ENCODE results near the gene PIM1. TPM values are rescaled to one million over a fixed set of nuclear protein-coding genes. Genes with fewer than 3 reads are reported as not detected.

Gene PIM1
- total RNA-seq, 1 experiment from 2014 or later, result 47.5 TPM

- Mint-ChIP-seq H3K36me3 (ENCODE audit: insufficient read depth in 1 of 3, low read depth in 3 of 3) (no peaks in the 10 kb centered on the region), H3K27ac (peak overlapping the region in 1 of 3 experiments; percentile 46; a peak in 1 of 7 replicates), H3K4me3 (no peak overlapping the region), H3K27me3 (ENCODE audit: low read depth) (no peaks in the 10 kb centered on the region), H3K4me1 (peaks cover 2% of the 10 kb centered on the region in 2 experiments; a peak in 2 of 4 replicates), H3K9me3 (peaks cover 0 to 2% of the 10 kb centered on the region in 2 experiments; a peak in 1 of 5 replicates)
- no peaks in the 10 kb centered on the region for H3K9me3 ChIP-seq (ENCODE audit: control insufficient read depth, low read depth, low read length)
- no peak overlapping the region for H2BK15ac ChIP-seq (ENCODE audit: low read depth, low read length)
- H2BK12ac ChIP-seq (ENCODE audit: insufficient read length, low read depth, low read length), result no peak overlapping the region
- no peak overlapping the region for H3K14ac ChIP-seq (ENCODE audit: insufficient read depth, low read length)
- H4K91ac ChIP-seq (ENCODE audit: insufficient read length, low read depth, low read length), result no peak overlapping the region
- peak; percentile 95 for TF ChIP-seq CTCF (conservative IDR thresholded peaks at IDR 0.05)
- no peak overlapping the region for H2AK5ac ChIP-seq (ENCODE audit: insufficient read length, low read length)
- H4K8ac ChIP-seq (replicated peaks; ENCODE audit: insufficient read length, low read depth, low read length), result no peak overlapping the region
- no peak overlapping the region for H3K4ac ChIP-seq (ENCODE audit: low read depth, low read length)
- no peak overlapping the region for H2BK20ac ChIP-seq (ENCODE audit: low read depth, low read length, poor library complexity, severe bottlenecking)
- H4K20me1 ChIP-seq (ENCODE audit: control insufficient read depth, insufficient read depth, insufficient read length), result no peaks in the 10 kb centered on the region
- no peak overlapping the region for H2BK120ac ChIP-seq (ENCODE audit: low read depth, low read length, poor library complexity, severe bottlenecking)
- H3K9ac ChIP-seq (ENCODE audit: extremely low read depth, insufficient read length, low read length), result no peak overlapping the region
- WGBS (ENCODE audit: extremely low coverage, insufficient read length, low lambda C conversion rate), result no CpG with 5 or more reads among the region's 7 CpGs
- H2AFZ ChIP-seq (ENCODE audit: low read length), result no peak overlapping the region
- no peaks in the 10 kb centered on the region for H3K79me2 ChIP-seq (ENCODE audit: insufficient read depth, low read length)
- H3K23ac ChIP-seq (ENCODE audit: insufficient read length, low read depth, low read length), result no peak overlapping the region
- H4K5ac ChIP-seq (ENCODE audit: insufficient read length, low read depth, low read length), result no peak overlapping the region
- no peaks in the 10 kb centered on the region for H3K23me2 ChIP-seq (ENCODE audit: insufficient read length, low read depth, low read length, poor library complexity, severe bottlenecking)
- no peaks in the 10 kb centered on the region for H3K4me1 ChIP-seq (ENCODE audit: insufficient read depth, low read length)
- peak; percentile 74 for DNase-seq
- H3T11ph ChIP-seq (ENCODE audit: low read length), result no peak overlapping the region
- no peaks in the 10 kb centered on the region for H3K27me3 ChIP-seq (ENCODE audit: insufficient read depth, low read length)
- no peak overlapping the region for H3K18ac ChIP-seq (ENCODE audit: insufficient read length, low read depth, low read length)
- H3K27ac ChIP-seq (ENCODE audit: insufficient read length, low read depth, low read length), result no peak overlapping the region
- H3K79me1 ChIP-seq (ENCODE audit: insufficient read depth, low read depth, low read length, poor library complexity, severe bottlenecking), result no peaks in the 10 kb centered on the region
- no peak overlapping the region for H3K4me2 ChIP-seq (ENCODE audit: insufficient read depth, insufficient read length, low read length)
- H2BK5ac ChIP-seq (ENCODE audit: insufficient read length, low read length), result no peak overlapping the region
- no peak overlapping the region for H3K56ac ChIP-seq (ENCODE audit: insufficient read length, low read depth, low read length)
Observed at GRCh38 chr6:37210313-37210968, 40.5 kb downstream of the PIM1 start.
